Measurements from ENCODE around the gene CTDNEP1.
A peak's percentile ranks its signal among the peaks of the same experiment; 100 is the strongest.
"Not testable (repeated sequence)": the region's sequence is repeated elsewhere in the genome, so short reads cannot be mapped to it uniquely, and the experiment has no call there.

The CTDNEP1 gene

GRCh38 chr17:7248796-7249195 is 2.7 kb downstream of the CTDNEP1 start:
- DNase-seq (ENCODE audit: low spot score) = no peak

GRCh38 chr17:7246779-7247178 is 4.8 kb downstream of the CTDNEP1 start:
- no peak for DNase-seq (ENCODE audit: low spot score)

GRCh38 chr17:7243838-7244237 is 7.7 kb downstream of the CTDNEP1 start:
- DNase-seq (ENCODE audit: low spot score) = not testable (repeated sequence)

- no peak for DNase-seq (ENCODE audit: low spot score)
Observed at GRCh38 chr17:7243453-7243729, 8.1 kb downstream of the CTDNEP1 start.

GRCh38 chr17:7242717-7243452 is 8.6 kb downstream of the CTDNEP1 start:
- DNase-seq (ENCODE audit: low spot score) = peak; percentile 98

- peak; percentile 98 for DNase-seq (ENCODE audit: low spot score)
Observed at GRCh38 chr17:7241783-7242716, 9.5 kb downstream of the CTDNEP1 start, which contains the start of gene GABARAP. TSS of gene GABARAP (minus strand) at chr17:7242449. CDS start at chr17:7242330, 119 bp downstream.

GRCh38 chr17:7241090-7241733 is 10.3 kb downstream of the CTDNEP1 start:
- DNase-seq (ENCODE audit: low spot score) = no peak

GRCh38 chr17:7240375-7240774 is 11.2 kb downstream of the CTDNEP1 start:
- no peak for DNase-seq (ENCODE audit: low spot score)

GRCh38 chr17:7239091-7240027 is 12.2 kb downstream of the CTDNEP1 start, which contains the start of gene PHF23:
TSS of gene PHF23 (minus strand) at chr17:7239457. CDS start at chr17:7239279, 178 bp downstream.
- DNase-seq (ENCODE audit: low spot score) = peak; percentile 99

- no peak for DNase-seq (ENCODE audit: low spot score)
Observed at GRCh38 chr17:7238420-7239090, 13.0 kb downstream of the CTDNEP1 start.

- DNase-seq (ENCODE audit: low spot score) = no peak
Observed at GRCh38 chr17:7237761-7238419, 13.6 kb downstream of the CTDNEP1 start.

GRCh38 chr17:7237266-7237760 is 14.2 kb downstream of the CTDNEP1 start:
- DNase-seq (ENCODE audit: low spot score) = no peak

- DNase-seq (ENCODE audit: low spot score) = no peak
Observed at GRCh38 chr17:7236808-7237207, 14.7 kb downstream of the CTDNEP1 start.

GRCh38 chr17:7235693-7236665 is 15.6 kb downstream of the CTDNEP1 start:
- no peak for DNase-seq (ENCODE audit: low spot score)

GRCh38 chr17:7234083-7234951 is 17.2 kb downstream of the CTDNEP1 start, which contains the start of gene DVL2:
TSS of gene DVL2 (minus strand) at chr17:7234517. CDS start at chr17:7234262, 255 bp downstream.
- peak; percentile 97 for DNase-seq (ENCODE audit: low spot score)

- no peak for DNase-seq (ENCODE audit: low spot score)
Observed at GRCh38 chr17:7233701-7234082, 17.8 kb downstream of the CTDNEP1 start.

- no peak for DNase-seq (ENCODE audit: low spot score)
Observed at GRCh38 chr17:7232114-7232513, 19.4 kb downstream of the CTDNEP1 start.

GRCh38 chr17:7229504-7229903 is 22.0 kb downstream of the CTDNEP1 start:
- DNase-seq (ENCODE audit: low spot score) = no peak

Measured in left forelimb (tissue), 1 donor.